GM21423 (cell line): ENCODE data around the gene SP140L.
"Not testable (repeated sequence)": the region's sequence is repeated elsewhere in the genome, so short reads cannot be mapped to it uniquely, and the experiment has no call there.

Source experiments
- ATAC-seq: cut with Tn5 transposase; IDR thresholded peaks from one replicate; pipeline ENCODE4 v1.9.1; 2021; ENCODE audit warnings: mild to moderate bottlenecking, moderate library complexity; ENCODE audit not compliant: unreplicated experiment

The SP140L gene

DNA sequence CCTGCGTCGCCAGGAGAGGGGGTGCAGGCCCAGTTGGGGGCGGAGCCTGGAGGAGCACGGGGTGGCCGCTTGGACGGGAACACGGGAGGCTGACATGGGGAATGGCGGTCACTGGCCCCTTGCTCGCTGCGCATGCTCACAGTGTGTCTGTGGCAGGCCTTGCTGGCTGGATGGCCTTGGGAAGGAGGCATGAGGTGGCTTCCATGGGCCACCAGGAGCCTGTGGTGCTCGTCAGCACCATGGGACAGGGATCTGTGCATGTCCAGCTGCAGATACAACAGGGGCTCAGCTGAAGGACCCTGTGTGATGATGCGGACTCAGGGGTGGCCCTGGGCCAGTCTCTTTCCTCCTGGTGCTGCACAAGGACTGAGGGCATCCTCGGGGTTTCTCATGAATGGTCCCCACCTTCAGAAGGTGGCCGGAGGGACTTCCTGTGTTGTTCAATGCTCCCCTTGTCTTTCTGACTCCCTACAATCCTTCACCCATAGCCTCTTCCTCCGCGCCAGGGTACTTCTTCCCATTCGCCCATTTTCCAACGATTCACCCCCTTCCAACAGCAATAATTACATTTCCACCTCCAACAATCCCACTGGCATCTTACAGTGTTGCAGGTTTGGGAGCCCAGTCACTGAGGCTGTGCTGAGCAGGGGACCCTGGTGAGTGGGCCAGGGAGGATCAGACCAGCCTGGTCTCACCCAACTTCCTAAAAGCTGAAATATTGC is 3.4 kb upstream of the SP140L start:
- ATAC-seq, result no peak

DNA sequence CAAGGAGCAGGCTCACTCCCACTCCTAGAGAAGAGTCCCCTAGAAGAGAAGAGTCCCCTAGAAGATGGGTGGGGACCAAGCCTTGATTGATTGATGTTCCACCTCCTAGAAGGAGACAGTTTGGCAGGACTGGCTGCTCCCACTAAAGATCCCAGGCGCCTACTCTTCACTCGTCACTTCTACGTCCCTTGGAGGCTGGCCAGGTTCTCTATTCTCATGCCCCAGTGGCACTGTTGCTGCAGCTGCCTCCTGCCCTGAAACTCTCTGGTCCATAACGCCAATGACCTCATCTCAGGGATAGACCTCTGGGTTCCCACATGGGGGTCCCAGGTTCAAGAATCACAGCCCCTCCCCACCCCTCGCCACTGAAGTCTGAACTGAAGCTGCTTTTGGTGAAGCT is 2.5 kb upstream of the SP140L start:
- ATAC-seq, result no peak

DNA sequence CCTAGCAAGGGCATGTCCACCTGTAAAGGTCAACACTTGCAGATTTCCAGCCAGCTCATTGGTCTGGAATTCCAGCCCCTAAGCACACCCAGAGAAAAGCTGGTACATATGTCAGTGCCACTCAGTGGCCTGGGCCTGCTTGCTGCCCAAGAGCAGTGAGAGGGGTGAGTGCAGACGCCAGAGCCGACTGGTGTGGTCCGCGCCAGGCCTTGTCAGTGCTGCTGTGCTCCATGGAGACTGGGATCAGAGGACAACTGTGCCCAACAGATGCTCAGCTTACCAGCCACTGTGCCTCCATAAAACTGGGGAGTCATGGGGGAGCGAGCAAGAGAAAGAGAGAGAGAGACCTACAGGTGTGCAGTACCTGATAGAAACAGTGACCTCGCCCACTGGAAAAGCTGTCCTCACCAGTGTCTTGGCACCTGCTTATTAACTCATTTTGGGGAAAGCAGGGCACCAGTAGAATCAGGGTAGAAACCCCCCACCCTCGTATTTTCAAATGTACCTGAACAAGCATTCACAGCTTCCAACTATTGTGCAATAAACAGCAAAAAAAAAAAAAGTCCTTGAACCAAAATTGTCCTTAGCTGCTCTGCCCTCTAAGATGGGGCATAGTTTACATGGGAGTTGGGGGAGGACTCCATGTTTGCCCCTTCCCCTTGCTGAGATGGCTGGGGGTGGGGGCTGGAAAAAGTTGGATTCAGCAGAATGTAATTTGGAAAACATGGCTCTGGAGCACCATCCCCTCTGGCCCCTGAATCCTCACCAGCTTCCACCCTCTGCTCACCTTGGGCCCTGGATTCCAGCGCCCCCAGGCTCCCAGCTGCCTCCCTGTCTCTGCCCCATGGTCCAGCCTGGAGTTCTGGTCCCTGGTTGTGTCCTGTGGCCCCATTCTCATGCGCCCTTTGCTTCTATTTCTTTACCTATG is 1.4 kb upstream of the SP140L start:
- ATAC-seq, result no peak

DNA sequence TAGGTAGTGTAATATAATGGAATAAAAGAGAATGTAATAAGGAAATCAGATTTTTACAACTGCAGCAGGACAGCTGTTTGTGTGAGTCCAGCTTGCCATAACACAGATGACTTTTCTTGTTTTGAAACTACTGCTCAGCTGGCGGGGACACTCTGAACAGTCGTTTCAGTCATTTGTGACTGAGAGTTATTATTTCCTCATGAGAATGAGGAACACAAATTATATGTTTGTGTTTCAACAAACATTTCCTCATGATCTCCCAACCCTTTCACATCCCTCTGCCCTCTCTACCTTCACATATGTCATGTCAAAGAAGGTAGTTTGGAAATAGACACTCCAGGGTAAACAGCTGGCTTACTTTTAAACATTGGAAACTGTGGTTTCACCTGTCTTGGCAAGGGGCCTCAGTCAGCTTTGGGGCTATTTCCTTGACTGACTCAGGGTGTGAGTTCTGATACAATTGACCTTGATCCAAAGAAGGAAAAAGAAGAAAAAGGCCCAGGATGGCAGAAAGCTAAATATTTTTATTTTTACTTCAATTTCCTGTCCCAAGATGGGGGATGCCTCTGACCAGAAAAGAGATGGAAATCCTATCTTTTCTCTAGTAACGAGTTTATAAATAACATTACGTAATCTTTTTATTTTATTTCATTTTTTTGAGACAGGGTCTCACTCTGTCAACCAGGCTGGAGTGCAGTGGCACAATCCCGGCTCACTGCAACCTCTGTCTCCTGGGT is 593 bp downstream of the SP140L start:
- ATAC-seq, result peak; percentile 57

DNA sequence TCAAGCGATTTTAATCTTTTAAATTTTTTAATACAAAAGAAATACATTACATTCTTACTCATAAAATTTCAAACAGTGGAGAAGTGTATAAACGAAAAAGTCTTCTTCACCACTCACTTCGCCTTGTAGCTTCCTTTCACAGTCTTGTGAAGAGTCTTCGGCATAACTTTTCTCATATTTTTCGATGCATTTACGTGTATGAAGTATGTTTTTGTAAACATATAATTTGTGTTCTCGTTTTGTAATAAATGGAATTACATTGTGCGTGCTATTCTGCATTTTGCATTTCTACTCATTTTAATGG is 1.1 kb downstream of the SP140L start:
- ATAC-seq, result no peak

DNA sequence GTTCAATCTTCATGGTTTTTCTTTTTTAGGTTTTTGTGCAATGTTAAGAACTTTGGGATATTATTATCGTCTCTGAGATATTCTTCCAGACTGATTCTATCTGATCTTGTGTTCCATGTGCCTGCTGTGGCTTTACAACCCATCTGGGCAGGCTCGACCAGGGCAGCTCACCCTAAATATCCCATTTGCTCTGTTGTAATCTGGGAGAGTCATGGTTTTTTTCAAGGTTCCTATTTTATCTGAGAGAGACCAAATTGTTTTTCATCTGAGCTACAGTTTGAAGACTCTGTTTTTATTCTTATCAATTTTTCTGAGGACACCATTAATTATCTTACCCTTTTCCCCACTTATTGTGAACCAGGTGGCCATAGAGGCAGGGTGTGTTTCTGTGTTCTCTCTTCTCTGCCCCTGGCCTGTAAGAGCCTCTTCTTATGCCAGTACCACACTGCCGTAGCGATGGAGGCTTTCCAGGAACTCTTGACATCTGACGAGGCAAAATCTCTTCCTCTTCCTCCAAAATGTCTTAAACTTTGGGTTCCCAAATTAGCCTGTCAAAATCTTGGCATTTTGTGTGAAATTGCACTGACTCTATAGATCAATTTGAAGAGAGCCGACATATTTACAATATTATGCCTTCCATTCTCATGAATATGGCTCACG is 3.1 kb downstream of the SP140L start:
- no peak for ATAC-seq

DNA sequence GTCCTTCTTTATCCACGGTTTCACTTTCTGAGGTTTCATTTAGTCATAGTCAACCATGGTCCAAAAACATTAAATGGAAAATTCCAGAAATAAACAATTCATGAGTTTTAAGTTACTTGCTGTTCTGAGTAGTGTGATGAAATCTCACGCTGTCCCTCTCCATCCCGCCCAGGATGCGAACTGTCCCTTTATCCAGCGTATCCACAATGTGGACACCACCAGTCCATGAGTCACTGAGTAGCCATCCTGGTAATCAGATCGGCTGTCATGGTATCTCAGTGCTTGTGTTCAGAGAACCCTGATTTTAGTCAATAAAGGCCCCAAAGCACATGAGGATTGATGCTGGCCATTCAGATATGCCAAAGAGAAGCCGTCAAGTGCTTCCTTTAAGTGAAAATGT is 3.7 kb downstream of the SP140L start:
- ATAC-seq, result no peak

DNA sequence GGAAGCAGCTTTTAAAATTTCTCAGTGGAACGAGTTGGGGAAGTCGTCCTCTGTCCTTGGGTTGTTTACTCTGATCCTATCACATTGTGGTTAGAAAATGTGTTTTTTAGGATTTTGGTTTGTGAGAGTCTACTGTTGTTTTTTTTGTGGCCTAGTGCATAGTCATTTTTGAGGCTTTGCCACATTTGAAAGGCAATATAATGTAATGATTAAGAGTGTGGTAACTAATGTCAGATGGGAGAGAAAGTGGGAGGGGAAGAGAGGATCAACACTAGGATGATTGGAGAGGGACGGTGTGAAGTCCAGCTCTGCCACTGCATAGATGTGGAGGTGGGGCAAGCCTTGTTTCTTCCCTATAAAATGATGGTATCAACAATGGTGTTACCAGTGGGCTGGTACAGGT is 8.5 kb downstream of the SP140L start:
- ATAC-seq, result no peak

DNA sequence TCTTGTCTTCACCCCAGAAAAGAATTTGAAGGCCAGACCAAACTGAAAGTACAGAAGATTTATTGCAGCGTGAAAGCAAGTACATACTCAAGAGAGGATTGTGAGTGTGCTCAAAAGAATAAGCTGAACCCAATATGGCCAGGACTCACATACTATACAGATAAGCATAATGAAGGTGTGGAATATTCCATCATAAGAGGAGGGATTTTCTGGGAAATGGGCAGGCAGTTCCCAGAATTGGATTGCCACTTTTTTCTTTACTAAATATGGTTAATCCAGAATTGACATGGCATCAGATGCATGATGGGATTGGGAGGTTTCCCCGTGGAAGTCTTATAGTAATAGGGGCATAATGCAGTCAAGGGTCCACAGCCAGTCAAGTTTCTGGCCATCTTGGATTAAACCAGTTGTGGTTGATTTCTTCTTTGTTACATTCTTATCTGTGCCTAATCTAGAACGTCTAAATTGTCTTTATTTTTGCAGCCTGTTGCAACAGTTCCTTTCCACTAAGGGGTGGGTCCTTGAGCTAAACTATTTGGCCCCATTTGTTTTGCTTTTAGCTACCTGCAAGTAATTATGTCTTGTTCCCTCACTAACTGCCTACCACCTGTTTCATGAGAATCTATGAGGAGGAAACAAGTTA is 9.0 kb downstream of the SP140L start:
- ATAC-seq, result no peak

DNA sequence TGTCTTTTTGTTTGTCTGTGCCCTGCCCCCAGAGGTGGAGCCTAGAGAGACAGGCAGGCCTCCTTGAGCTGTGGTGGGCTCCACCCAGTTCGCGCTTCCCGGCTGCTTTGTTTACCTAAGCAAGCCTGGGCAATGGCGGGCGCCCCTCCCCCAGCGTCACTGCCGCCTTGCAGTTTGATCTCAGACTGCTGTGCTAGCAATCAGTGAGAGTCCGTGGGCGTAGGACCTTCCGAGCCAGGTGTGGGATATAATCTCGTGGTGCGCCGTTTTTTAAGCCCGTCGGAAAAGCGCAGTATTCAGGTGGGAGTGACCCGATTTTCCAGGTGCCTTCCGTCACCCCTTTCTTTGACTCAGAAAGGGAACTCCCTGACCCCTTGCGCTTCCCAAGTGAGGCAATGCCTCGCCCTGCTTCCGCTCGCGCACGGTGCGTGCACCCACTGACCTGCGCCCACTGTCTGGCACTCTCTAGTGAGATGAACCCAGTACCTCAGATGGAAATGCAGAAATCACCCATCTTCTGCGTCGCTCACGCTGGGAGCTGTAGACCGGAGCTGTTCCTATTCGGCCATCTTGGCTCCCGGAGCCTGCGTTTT is 15.0 kb downstream of the SP140L start:
- not testable (repeated sequence) for ATAC-seq

DNA sequence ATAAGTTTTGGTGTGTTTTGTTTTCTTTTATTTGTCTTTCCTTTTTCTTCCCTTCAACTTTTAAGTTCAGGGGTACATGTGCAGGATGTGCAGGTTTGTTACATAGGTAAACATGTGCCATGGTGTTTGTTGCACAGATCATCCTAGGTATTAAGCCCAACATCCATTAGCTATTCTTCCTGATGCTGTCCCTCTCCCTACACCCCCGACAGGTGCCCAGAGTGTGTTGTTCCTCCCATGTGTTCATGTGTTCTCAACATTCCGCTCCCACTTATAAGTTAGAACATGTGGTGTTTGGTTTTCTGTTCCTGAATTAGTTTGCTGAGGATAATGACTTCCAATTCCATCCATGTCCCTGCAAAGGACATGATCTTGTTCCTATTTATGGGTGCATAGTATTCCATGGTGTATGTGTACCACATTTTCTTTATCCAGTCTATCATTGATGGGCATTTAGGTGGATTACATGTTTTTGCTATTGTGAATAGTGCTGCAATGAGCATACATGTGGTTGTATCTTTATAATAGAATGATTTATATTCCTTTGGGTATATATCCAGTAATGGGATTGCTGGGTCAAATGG is 16.1 kb downstream of the SP140L start:
- ATAC-seq, result not testable (repeated sequence)

DNA sequence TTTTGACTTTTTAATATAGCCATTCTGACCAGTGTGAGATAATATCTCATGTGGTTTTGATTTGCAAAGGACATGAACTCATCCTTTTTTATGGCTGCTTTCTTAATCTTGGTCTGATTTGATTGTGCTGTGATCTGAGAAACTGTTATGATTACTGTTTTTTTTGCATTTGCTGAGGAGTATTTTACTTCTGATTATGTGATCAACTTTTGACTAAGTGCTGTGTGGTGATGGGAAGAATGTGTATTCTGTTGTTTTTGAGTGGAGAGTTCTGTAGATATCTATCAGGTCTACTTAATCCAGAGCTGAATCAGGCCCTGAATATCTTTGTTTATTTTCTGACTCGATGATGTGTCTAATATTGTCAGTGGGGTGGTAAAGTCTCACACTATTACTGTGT is 16.8 kb downstream of the SP140L start:
- ATAC-seq, result no peak

DNA sequence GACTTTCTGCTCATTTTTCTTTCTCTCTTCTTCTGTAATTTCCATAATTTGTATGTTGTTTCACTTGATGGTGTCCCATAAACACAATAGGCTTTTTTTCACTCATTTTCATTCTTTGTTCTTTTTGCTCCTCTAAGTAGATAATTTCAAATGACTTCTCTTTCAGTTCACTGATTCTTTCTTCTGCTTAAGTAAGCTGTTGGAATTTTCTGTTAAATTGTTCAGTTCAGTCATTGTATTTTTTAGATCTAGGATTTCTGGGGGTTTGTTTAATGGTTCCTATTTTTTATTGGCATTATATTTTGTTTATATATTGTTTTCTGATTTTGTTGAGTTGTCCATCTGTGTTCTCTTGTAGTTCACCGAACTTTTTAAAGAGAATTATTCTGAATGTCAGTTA is 19.5 kb downstream of the SP140L start:
- ATAC-seq, result no peak

DNA sequence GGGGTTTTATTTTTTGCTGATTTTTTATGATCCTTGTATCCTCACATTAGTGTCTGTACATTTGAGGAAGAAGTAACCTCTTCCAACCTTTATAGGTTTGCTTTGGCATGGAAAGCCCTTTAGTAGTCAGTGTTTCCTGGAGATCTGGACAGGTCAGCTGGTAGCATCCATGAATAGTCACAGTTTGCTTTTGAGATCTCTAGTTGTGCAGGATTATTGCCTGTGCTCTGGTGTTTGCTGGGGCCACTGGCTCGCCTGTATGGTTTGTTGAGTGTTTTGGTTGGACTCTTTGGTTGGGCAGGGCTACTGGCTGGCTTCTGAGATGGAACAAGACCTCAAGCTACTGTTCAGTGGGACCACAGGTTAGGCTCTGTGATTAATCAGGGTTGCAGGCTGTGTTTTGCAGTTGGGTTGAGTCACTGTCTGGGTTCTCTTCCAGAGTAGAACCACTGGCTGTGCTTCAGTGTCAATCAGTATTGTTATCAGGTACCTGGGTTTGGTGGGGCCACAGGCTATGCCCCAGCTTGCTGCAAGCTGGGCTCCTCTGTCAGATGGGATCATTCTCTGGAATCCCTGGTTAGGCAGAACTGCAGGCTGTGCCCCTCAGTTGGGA is 20.0 kb downstream of the SP140L start:
- ATAC-seq, result no peak

DNA sequence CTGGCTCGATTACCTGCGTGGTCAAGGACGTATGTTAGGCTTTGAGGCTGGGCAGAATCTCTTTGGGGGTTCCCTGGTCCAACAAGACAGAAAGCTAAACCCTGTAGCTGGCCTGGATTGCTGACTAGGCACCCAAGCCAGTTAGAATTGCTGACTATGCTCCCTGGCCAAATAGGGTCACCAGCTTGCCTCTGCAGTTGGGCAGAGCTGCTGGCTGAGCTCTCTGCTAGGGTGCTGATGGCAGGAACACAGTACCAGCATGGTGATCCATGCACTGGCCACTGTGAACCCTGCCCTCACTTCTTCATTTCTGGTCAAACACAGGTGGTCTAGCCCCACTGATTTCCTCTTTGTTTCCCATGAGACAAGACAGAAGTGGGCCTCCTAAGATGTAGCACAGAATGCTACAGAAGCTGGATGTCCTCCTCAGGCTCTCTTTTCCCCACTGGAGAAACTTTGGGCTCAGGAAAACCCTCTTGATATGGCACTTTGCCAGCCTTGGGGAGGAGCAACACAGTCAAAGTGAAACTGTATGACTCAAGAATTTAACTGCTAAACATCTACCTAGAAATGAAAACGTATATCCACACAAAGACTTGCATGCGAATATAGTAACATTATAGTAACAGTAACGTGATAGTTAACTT is 20.8 kb downstream of the SP140L start:
- ATAC-seq, result peak; percentile 49

DNA sequence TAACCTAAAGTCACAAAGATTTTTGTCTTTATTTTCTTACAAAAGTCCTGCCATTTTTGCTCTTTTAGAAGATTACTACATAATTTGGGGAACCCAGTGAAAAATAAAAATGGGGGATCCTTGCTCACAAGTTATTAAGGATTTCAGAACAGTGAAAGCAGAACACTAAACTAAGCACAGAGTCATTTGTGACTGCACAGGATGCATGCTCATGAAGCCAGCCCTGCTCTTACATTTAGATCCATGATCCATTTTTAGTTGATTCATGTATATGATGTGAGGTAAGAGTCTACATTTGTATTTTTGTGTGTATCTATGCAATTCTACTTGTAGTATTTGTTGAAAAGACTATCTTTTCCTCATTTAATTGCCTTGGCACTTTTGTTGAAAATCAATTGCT is 21.8 kb downstream of the SP140L start:
- ATAC-seq, result no peak

DNA sequence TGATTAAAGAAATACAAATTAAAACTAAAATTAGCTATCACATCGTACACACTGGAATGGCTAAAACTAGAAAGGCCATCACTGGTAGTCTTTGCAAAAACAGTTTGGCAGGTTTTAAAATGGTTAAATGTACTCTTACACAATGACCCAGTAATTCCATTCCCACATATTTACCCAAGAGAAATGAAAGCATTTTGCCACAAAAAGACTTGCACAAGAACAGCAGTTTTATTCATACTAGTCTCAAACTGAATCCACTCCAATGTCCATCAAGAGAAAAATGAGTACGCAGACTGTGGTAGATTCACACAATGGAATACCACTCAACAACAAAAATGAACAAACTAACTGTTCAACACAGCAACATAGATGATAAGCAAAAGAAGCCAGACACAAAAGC is 29.1 kb downstream of the SP140L start:
- no peak for ATAC-seq

DNA sequence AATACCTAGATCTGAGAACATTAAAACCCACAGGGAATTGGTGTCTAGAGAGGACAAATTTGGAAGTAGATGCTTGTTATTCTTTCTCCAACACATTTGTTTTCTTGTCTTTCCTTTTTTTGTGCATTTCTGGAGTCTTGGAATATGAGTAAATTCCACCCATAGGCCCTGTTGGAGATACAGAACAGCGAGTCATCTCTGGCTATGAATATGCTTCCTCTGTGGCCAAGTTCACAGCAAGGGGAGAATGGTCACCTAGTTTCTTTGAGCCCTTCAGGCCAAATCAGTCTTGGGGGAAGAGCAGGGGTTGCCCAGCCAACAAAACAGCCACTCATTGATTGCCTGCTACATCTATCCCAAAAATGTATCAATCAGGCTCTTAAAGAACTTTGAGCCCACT is 31.3 kb downstream of the SP140L start:
- no peak for ATAC-seq

DNA sequence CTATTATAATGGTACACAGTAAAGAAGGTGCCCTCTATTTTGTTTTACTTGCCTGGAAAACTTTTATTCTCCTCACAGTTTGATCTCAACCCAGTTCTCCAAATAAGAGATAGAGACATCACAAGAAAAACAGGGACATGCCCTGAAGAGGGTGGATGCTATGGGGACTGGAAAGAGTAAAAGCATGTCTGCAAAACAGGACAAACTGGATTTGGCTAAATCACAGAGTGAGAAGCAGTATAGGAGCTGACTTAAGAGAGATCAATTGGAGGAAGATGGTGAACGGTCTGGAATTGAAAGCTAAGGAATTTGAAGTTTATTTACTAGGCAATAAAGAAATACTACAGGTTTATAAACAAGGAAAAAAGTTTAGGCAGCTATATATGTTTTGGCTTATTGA is 33.0 kb downstream of the SP140L start:
- ATAC-seq, result no peak
